GM18526 (cell line): ENCODE measurements around the gene AHNAK.

ENCODE experiments used
- POLR2A ChIP-seq: IDR thresholded peaks from 3 replicates; pipeline ENCODE4 v1.6.1; 2011; ENCODE audit not compliant: insufficient read length; ENCODE audit errors: extremely low read depth

AHNAK gene

DNA sequence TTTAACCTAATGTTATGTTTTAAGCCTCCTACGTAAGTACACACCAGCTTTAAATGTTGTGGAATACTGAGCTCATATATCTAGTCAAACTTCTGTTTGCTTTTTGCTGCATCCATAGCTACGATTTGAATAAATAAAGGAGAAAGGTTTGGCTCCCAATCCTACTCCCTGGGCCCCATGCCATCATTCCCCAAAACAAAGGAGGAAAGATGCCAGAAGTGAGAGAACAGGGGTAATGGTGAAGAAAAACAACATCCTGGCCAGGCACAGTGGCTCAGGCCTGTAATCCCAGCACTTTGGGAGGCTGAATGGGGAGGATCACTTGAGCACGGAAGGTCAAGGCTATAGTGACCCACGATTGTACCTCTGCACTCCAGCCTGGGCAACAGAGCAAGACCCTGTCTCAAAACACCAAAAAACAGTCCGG, 101.3 kb downstream of the AHNAK start:
- no peak for TF ChIP-seq POLR2A

DNA sequence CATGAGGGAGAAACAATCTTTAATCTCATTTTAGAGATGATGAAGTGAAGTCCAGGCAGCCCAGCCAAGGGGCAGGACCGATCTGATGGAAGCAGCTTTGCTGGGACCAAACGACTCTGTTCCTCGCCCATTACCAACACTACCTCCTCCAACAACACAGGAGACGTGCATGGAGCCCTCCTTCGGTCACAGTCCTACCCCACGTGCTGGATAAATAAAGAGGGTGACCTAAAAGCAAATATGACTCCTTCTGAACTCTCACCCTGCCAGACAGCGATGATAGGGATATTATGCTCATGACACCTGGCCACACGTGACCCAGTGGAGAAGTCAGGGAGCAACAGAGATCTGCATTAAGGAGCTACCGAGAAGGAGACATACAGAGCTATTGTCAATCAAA, 101.8 kb downstream of the AHNAK start:
- TF ChIP-seq POLR2A = no peak

DNA sequence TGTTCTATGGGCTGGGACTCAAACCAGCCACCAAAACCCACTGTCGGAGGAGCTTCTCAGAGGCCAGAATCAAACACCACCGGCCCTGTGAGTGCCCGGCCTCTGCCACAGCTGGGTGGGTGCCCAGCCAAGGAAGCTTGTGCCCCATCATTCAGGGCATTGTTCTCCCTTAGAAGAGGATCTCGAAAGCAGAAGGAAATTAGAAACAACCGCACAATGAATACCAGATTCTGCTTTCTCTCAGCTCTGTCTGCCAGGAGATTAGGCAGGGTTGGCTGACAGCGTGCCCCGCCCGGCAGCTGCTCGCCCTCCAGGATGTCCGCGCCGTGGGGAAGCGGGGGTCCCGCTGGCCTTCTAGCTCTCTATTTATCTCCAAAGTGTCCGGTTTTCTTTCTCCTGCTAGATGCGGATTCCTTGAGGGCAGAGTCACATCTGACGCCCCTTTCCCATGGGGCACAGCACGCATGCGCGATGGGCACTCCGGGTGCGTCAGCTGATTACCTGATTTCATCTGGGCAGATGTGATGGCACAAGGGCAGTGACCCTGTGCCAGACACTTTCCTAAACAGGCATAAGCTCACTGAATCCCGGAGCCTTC, 102.3 kb downstream of the AHNAK start:
- no peak for TF ChIP-seq POLR2A

DNA sequence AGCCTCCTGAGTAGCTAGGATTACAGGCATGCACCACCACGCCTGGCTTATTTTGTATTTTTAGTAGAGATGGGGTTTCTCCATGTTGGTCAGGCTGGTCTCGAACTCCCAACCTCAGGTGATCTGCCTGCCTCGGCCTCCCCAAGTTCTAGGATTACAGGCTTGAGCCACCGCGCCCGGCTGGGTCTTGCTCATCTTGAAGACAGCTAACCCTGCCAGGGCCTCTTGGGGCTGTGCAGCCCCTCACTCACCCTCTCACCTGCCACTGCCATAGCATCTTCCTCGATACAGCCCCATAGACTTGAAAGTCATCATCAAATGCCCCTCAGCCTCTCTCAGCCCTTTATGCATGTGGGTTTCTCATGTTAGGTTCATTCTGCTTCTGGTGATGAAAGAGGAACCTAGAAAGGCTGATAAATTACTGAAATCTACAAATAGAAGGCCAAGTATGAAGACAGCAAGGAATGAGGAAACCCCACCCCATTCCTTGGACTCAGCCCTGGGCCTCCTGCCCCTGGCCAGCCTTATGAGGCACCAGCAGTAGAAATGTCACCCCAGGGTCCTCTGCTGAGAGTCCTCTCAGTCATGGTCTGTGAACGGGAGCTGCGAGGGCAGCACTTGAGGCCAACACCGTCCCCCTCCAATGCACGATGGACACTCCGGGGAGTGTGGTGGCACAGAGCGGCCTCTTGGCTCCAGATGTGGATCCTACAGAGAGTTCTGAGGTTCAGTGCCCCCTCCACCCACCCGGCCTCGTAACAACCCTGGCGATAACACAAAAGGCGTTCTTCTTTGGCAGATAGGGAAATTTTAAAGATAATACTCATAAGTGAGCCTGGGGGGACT, 103.0 kb downstream of the AHNAK start:
- TF ChIP-seq POLR2A = no peak

DNA sequence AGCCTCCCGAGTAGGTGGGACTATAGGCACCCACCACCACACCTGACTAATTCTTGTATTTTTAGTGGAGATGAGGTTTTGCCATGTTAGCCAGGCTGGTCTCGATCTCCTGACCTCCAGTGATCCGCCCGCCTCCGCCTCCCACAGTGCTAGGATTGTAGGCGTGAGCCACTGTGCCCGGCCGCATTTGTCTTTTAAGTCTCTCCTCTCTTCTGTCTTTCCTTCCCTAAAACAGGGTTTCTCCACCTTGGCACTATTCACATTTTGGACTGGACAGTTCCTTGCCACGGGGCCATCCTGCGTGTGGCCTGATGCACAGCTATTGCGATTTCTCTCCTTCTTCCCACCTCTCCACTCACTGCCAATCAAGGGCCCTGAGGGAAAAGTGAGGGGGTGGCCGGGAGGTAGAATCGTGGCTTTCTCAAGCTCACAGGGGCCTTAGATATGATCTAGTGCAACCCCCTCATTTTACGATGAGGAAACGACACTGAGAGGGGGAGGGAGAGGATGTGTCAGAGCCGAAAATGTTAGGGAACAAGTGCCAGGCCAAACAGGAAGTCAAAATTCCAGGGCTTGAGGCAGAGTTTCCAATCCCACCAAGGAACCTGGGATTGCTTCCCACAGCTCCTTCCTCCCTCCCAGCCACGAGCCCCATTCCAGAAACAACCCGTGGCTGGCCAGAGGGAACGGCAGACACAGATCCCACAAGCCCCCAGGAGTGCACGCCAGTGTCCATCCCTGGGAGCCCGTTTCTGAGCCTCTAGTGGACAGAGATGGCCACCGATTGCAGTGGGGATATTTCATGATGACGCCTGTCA, 106.6 kb downstream of the AHNAK start:
- no peak for TF ChIP-seq POLR2A

DNA sequence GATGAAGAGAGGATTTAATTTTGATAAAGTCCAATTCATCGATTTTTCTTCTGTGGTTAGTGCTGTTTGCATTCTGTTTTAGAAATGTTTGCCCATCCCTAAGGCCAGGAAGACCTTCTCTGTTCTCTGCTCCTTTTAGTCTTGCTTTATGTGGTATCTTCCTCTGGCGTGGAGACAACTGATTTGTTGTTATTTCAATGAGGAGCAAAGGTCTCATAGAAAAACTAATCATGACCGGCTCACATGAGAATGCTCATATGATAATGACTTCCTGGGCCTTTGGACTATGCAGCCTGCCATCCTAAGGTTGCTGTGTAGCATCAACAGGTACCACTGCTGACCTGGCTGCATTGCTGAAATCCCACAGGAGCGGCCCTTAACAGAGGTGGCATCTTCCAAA, 108.0 kb downstream of the AHNAK start:
- no peak for TF ChIP-seq POLR2A

DNA sequence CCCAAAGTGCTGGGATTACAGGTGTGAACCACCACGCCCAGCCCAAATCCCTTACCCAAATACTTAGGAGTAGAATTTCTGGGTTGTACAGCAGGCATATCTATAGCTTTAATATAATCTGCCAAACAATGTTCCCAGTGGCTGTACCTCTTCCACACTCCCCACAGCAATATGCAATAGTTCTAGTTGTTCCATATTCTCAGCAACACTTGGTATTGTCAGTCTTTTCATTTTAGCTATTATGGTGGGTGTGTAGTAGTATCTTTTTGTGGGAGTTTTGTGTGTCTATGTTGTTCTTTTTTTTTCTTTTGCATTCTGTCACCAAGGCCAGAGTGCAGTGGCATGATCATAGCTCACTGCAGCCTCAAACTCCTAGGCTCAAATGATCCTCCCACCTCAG, 109.0 kb downstream of the AHNAK start:
- TF ChIP-seq POLR2A = no peak

DNA sequence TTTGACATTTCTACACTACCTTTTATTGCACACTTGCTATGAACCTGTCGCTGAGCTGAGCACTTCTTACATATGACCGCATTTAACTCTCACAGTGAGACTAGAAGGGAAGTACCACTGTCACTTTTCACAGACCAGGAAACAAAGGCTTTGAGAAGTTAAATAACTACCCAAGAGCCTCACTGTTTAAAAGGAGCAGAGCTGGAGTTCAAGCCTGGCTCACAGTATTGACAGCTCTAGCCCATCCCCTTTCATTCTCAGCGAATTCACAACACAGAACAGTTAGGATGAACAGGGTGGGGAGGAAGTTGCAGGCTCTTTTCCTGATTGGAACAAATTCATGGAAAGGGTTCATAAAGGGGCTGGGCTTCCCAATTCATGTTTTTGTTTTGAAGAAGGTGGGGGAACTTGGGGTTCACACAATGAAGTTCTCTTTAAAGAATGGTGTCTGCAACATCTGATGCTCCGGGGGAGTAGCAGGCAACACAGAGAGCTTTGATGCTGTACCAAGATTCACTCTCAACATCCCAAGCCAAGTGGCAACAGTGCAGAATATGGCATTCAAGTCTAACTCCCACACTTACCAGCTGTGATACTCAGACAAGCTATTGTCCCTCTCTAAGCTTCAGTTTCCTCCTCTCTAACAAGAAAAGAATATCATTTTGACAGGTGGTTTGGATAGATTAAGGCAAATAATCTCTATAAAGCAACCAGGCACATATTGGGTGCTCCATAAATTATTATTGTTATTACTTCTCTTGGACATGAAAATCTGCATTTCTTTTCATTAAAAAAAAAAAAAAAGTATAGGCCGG, 110.6 kb downstream of the AHNAK start:
- TF ChIP-seq POLR2A = no peak

DNA sequence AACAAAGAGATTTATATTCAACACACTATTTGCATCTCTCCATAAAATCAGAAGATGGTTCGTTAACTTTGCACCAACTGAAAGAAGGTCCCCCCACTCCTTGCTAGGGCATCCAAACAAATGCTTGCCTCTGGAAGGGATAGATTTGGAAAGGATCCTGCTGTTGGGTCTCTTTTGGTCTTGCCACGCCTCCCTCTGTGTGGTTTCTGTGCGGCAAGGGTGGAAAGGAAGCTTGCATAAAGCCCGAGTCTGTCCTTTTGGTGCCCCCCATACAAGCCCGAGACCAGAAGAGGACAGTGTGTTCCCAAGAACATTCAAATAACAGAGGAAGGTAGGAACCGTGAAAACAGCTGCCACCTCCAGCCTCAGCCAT, 112.7 kb downstream of the AHNAK start:
- TF ChIP-seq POLR2A = no peak

DNA sequence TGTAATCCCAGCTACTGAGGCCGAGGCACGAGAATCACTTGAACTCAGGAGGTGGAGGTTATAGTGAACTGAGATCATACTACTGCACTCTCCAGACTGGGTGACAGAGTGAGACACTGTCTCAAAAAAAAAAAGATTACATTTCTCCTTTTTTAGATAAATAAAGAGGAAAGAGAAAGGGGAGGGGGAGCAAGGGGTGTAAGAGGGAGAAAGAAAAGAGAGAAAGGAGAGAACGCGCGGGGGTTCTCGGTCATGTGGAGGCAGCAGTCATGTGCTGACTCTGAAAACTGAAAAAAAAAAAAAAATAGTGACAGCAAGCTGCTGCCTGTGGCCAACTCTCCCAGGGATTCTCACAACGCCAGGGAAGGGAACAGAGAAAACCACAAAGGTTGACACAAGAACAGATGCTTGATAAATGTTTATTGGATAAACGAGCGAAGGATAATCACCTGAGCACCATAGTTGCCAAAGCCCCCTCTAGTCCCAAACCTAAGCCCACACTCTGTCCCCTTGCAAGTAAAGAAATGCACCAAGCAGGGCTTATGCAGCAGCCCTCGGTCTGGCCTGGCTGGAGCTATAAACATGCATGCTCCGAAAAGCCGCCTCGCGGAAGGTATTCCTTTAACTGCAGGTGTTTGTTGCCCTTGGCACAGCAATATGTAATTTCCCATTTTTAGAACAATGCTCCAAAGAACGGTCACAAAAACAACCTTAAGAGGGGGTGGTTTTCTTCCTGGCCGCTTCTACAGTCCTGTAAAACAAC, 113.3 kb downstream of the AHNAK start:
- no peak for TF ChIP-seq POLR2A

DNA sequence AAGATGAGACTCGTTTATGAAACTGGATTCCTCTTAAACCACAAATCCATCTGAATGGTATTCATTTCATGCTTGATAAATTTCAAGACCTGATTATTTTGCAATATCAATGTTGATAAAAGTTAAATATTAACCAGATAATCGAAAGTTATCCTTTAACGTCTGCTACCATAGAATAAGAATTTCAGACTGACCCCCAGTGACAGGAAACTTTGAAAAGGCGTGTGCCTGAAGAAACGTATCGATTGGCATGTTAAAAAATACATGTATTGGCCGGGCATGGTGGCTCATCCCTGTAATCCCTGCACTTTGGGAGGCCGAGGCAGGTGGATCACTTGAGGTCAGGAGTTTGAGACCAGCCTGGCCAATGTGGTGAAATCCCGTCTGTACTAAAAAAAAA, 113.9 kb downstream of the AHNAK start:
- no peak for TF ChIP-seq POLR2A

DNA sequence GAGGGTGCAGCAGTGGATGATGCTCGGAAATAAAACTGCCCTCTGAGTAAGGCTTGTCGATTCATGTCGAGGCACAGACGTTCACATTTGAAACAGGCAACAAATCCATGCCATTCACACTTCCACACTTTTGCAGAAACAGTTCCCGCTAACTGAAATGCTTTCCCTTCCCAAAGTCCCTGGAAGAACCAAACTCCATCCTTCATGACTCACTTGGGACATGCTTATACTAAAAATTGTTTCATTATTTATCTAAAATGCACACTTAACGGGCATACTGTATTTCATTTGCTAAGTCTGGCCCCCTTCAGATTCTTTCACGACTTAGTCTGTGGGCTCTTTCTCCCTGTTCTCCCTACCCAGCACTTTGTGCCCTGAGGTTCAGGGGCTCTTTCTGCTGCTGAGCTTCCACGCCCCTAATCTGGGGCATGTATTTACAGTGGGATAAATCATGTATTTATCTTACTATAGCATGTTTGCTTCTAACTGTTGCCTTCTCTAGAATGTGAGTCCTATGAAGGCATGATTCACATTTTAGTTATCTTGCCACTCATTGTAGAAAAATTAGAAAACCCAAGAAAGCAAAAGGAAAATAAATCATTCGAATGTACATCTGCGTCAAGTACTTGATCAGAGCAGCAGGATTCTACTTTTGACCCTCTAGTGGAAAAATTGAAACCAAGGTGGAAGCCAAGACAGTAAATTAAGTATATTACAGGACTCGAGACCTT, 115.3 kb downstream of the AHNAK start:
- TF ChIP-seq POLR2A = no peak

DNA sequence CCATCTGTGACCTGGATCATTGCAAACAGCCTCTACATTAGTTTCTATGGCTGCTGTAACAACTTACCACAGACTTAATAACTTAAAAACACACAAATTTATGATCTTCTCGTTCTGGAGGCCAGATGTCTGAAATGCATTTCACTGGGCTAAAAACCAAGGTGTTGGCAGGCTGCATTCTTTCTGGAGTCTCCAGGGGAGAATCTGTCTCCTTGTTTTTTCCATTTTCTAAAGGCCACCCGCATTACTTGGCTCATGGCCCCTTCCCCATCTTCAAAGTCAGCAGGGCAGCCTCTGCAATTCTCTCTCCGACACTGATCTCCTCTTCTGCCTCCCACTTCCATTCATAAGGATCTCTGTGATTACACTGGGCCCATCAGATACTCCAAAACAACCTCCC, 116.2 kb downstream of the AHNAK start:
- TF ChIP-seq POLR2A = no peak
